Stomach smooth muscle (tissue), 2 donors: ENCODE results near the gene PELI2.
A peak's percentile ranks its signal among the peaks of the same experiment; 100 is the strongest.

ENCODE experiments used
- H3K27ac ChIP-seq: one replicate; pipeline ENCODE4 v1.7.0; 2013; ENCODE audit warnings: mild to moderate bottlenecking, low read length, inconsistent platforms
- H3K27me3 ChIP-seq, 2 donors: one replicate each; pipeline ENCODE4 v1.7.0; 2013; ENCODE audit warnings: low read length in 2 of 2; ENCODE audit not compliant: insufficient read depth in 2 of 2, control insufficient read depth in 1 of 2
- H3K36me3 ChIP-seq, 2 donors: one replicate each; pipeline ENCODE4 v1.7.0; 2013; ENCODE audit warnings: low read length in 2 of 2; ENCODE audit not compliant: control insufficient read depth in 2 of 2, insufficient read depth in 2 of 2
- H3K4me1 ChIP-seq: one replicate; pipeline ENCODE4 v1.7.0; 2013; ENCODE audit warnings: low read length; ENCODE audit not compliant: control insufficient read depth, insufficient read depth
- H3K4me3 ChIP-seq, 2 donors: one replicate each; pipeline ENCODE4 v1.7.0; 2013; ENCODE audit warnings: low read length in 2 of 2
- H3K9ac ChIP-seq, 2 donors: one replicate each; pipeline ENCODE4 v1.7.0; 2013; ENCODE audit warnings: low read length in 2 of 2, mild to moderate bottlenecking in 1 of 2
- H3K9me3 ChIP-seq, 2 donors: one replicate each; pipeline ENCODE4 v1.7.0; 2013; ENCODE audit warnings: low read length in 2 of 2; ENCODE audit not compliant: control insufficient read depth in 2 of 2
- donor health status: healthy.
- donor health status: Pancreatic carcinoma.

PELI2 gene

GRCh38 chr14:56117765-56118610 lies at the start of gene PELI2:
Gene PELI2, plus strand, starts transcription at chr14:56118411. Its CDS starts 250 bp downstream, at chr14:56118661.
- Histone ChIP-seq H3K36me3 (no peaks in the 10 kb centered on the region), H3K27ac (peak within 1 kb of the TSS; percentile 53), H3K4me3 (peak within 1 kb of the TSS; percentile 81 to 91), H3K27me3 (no peaks in the 10 kb centered on the region), H3K9me3 (no peaks in the 10 kb centered on the region), H3K4me1 (peaks cover 4% of the 10 kb centered on the region), H3K9ac (peak within 1 kb of the TSS; percentile 60 to 71)

GRCh38 chr14:56073799-56074198 lies 44.4 kb upstream of the PELI2 start:
- Histone ChIP-seq H3K4me3 (no peak overlapping the region), H3K4me1 (no peaks in the 10 kb centered on the region), H3K9ac (no peak overlapping the region), H3K36me3 (no peaks in the 10 kb centered on the region), H3K27ac (no peak overlapping the region), H3K9me3 (no peaks in the 10 kb centered on the region), H3K27me3 (no peaks in the 10 kb centered on the region)

- H3K9ac ChIP-seq: no peak overlapping the region
- no peaks in the 10 kb centered on the region for H3K9me3 ChIP-seq
- no peaks in the 10 kb centered on the region for H3K27me3 ChIP-seq
- no peaks in the 10 kb centered on the region for H3K4me1 ChIP-seq
- H3K4me3 ChIP-seq: no peak overlapping the region
- H3K27ac ChIP-seq: no peak overlapping the region
- H3K36me3 ChIP-seq: no peaks in the 10 kb centered on the region
These were observed 42.9 kb upstream of the PELI2 start for GRCh38 chr14:56075301-56075700.

- Histone ChIP-seq H3K27ac (no peak overlapping the region), H3K4me3 (no peak overlapping the region), H3K36me3 (no peaks in the 10 kb centered on the region)
These were observed 37.1 kb upstream of the PELI2 start for GRCh38 chr14:56081139-56081538.

GRCh38 chr14:56082880-56083279 lies 35.3 kb upstream of the PELI2 start:
- Histone ChIP-seq H3K4me3 (no peak overlapping the region), H3K27ac (no peak overlapping the region), H3K36me3 (no peaks in the 10 kb centered on the region), H3K4me1 (peaks cover 7% of the 10 kb centered on the region), H3K9me3 (no peaks in the 10 kb centered on the region), H3K27me3 (no peaks in the 10 kb centered on the region), H3K9ac (no peak overlapping the region)

More at GRCh38 chr14:56081139-56081538, 37.1 kb upstream of the PELI2 start:
- Histone ChIP-seq H3K4me1 (no peaks in the 10 kb centered on the region), H3K9me3 (no peaks in the 10 kb centered on the region), H3K9ac (no peak overlapping the region), H3K27me3 (no peaks in the 10 kb centered on the region)

- no peaks in the 10 kb centered on the region for H3K27me3 ChIP-seq
- H3K36me3 ChIP-seq: no peaks in the 10 kb centered on the region
- H3K9me3 ChIP-seq: no peaks in the 10 kb centered on the region
- no peak overlapping the region for H3K4me3 ChIP-seq
- peaks cover 11% of the 10 kb centered on the region for H3K4me1 ChIP-seq
- H3K9ac ChIP-seq: no peak overlapping the region
- H3K27ac ChIP-seq: no peak overlapping the region
These were observed 32.7 kb upstream of the PELI2 start for GRCh38 chr14:56085471-56085870.

GRCh38 chr14:56087671-56088471 lies 30.3 kb upstream of the PELI2 start:
- Histone ChIP-seq H3K4me3 (peak overlapping the region in 1 of 2 donors; percentile 22), H3K36me3 (no peaks in the 10 kb centered on the region), H3K4me1 (peaks cover 11% of the 10 kb centered on the region), H3K9ac (no peak overlapping the region), H3K27ac (peak overlapping the region; percentile 18), H3K27me3 (no peaks in the 10 kb centered on the region), H3K9me3 (no peaks in the 10 kb centered on the region)

- H3K9ac ChIP-seq: no peak overlapping the region
- no peak overlapping the region for H3K27ac ChIP-seq
- peaks cover 11% of the 10 kb centered on the region for H3K4me1 ChIP-seq
- no peaks in the 10 kb centered on the region for H3K9me3 ChIP-seq
- no peaks in the 10 kb centered on the region for H3K36me3 ChIP-seq
- H3K4me3 ChIP-seq: no peak overlapping the region
- no peaks in the 10 kb centered on the region for H3K27me3 ChIP-seq
These were observed 29.3 kb upstream of the PELI2 start for GRCh38 chr14:56088941-56089340.

- Histone ChIP-seq H3K27me3 (no peaks in the 10 kb centered on the region), H3K4me1 (peaks cover 5% of the 10 kb centered on the region), H3K4me3 (no peak overlapping the region), H3K9ac (no peak overlapping the region), H3K36me3 (no peaks in the 10 kb centered on the region), H3K9me3 (no peaks in the 10 kb centered on the region), H3K27ac (no peak overlapping the region)
These were observed 25.4 kb upstream of the PELI2 start for GRCh38 chr14:56092763-56093162.

- no peak overlapping the region for H3K27ac ChIP-seq
- no peaks in the 10 kb centered on the region for H3K9me3 ChIP-seq
- H3K9ac ChIP-seq: no peak overlapping the region
- H3K27me3 ChIP-seq: no peaks in the 10 kb centered on the region
- H3K4me3 ChIP-seq: no peak overlapping the region
- no peaks in the 10 kb centered on the region for H3K4me1 ChIP-seq
- H3K36me3 ChIP-seq: no peaks in the 10 kb centered on the region
These were observed 24.1 kb upstream of the PELI2 start for GRCh38 chr14:56094076-56094475.
